GM18873 (cell line): ENCODE results near the gene SUN2.

Experiments
- ATAC-seq: cut with Tn5 transposase; IDR thresholded peaks from one replicate; pipeline ENCODE4 v1.9.1; 2021; ENCODE audit warnings: mild to moderate bottlenecking, moderate library complexity, moderate number of reproducible peaks; ENCODE audit not compliant: unreplicated experiment, low FRiP score

Gene SUN2

GRCh38 chr22:38782402-38783094, 26.8 kb upstream of the SUN2 start:
- ATAC-seq, result no peak

- no peak for ATAC-seq
Measured at GRCh38 chr22:38781033-38781432, 25.2 kb upstream of the SUN2 start.

- no peak for ATAC-seq
Measured at GRCh38 chr22:38777087-38777671, 21.4 kb upstream of the SUN2 start.

- ATAC-seq, result no peak
Measured at GRCh38 chr22:38776086-38776485, 20.3 kb upstream of the SUN2 start.

GRCh38 chr22:38775656-38776055, 19.9 kb upstream of the SUN2 start:
- no peak for ATAC-seq

- ATAC-seq, result no peak
Measured at GRCh38 chr22:38774496-38775166, 18.8 kb upstream of the SUN2 start.

- no peak for ATAC-seq
Measured at GRCh38 chr22:38773363-38773946, 17.7 kb upstream of the SUN2 start.

- ATAC-seq, result no peak
Measured at GRCh38 chr22:38772623-38772873, 16.8 kb upstream of the SUN2 start.

GRCh38 chr22:38770257-38770949, 14.6 kb upstream of the SUN2 start:
- ATAC-seq, result no peak

- ATAC-seq, result no peak
Measured at GRCh38 chr22:38768036-38768435, 12.2 kb upstream of the SUN2 start.

GRCh38 chr22:38767313-38767712, 11.5 kb upstream of the SUN2 start:
- no peak for ATAC-seq

- no peak for ATAC-seq
Measured at GRCh38 chr22:38766076-38766777, 10.4 kb upstream of the SUN2 start.

GRCh38 chr22:38762551-38762983, 6.8 kb upstream of the SUN2 start:
- ATAC-seq, result no peak

- no peak for ATAC-seq
Measured at GRCh38 chr22:38761202-38762162, 5.7 kb upstream of the SUN2 start.

- no peak for ATAC-seq
Measured at GRCh38 chr22:38760477-38761201, 4.8 kb upstream of the SUN2 start.

- no peak for ATAC-seq
Measured at GRCh38 chr22:38759005-38759404, 3.2 kb upstream of the SUN2 start.

- ATAC-seq, result no peak
Measured at GRCh38 chr22:38758276-38758945, 2.6 kb upstream of the SUN2 start.

GRCh38 chr22:38757464-38757757, 1.6 kb upstream of the SUN2 start:
- no peak for ATAC-seq
